SH-SY5Y (cell line): ENCODE measurements around the gene ALKBH3.

Source experiments
- GATA2 ChIP-seq: IDR thresholded peaks from 2 replicates; pipeline ENCODE4 v1.6.1; 2011; ENCODE audit warnings: mild to moderate bottlenecking, low read depth, low read length
- GATA3 ChIP-seq: IDR thresholded peaks from 2 replicates; pipeline ENCODE4 v1.6.1; 2011; ENCODE audit warnings: low read depth, mild to moderate bottlenecking, low read length, moderate library complexity

The ALKBH3 gene

GRCh38 chr11:43947003-43947500 is 66.4 kb downstream of the ALKBH3 start:
- TF ChIP-seq GATA2 (no peak), GATA3 (no peak)

GRCh38 chr11:43947815-43948214 is 67.2 kb downstream of the ALKBH3 start:
- TF ChIP-seq GATA2 (no peak), GATA3 (no peak)

DNA sequence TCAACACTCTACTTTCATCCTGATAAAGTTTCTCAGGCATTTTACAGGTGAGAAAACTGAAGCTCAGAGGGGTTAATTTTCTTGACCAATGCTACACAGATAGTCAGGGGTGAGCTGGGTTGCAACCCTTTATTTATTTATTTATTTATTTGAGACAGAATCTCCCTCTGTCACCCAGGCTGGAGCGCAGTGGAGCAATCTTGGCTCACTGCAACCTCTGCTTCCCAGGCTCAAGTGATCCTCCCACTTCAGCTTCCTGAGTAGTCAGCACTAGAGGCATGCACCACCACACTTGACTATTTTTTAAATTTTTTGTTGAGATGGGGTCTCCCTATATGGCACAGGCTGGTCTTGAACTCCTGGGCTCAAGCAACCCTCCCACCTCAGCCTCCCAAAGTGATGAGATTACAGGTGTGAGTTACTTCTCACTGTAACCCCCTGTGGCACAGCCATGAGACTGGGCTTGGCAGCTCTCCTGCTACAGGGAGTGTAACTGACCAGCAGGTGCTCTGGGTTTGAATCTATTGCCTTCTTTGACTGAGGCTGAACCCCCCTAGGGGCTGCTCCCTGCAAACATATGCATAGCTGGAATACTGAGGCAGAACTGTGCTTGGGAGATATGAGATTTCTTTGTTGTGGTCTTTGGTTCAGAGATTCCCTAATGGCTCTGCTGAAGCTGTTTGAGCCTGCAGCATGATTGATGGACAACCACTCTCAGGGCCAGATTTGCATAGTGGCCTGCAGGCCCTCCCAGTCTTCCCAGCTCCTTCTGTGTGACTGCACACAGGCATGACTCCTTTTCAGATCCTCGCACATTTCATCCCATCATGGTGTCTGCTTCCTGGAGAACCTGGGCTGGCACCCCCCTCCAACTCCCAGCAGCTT is 68.0 kb downstream of the ALKBH3 start:
- TF ChIP-seq GATA2 (no peak), GATA3 (no peak)

- no peak for TF ChIP-seq GATA3
- TF ChIP-seq GATA2: no peak
These were observed 69.8 kb downstream of the ALKBH3 start for GRCh38 chr11:43950311-43950855.

DNA sequence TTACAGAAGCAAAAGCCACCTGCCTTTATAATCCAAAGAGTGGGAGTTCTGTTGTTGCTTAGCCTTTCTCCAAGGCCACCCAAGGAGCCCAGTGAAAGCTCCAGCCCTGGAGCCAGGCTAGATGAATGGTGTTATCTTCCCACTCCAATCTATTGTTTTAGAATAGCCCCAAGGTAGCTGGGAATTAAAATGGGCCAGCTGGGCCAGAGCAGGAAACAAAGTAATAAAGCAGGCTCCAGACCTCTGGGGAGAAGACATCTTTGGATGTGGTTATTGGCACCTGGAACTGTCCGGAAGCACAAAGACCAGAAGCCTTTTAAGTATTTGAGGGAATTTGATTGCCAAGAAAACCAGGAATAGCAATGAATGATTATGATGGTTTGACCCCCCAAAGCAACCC is 70.6 kb downstream of the ALKBH3 start:
- no peak for TF ChIP-seq GATA3
- peak; percentile 32; the same call in 1 of the 2 replicates for TF ChIP-seq GATA2

DNA sequence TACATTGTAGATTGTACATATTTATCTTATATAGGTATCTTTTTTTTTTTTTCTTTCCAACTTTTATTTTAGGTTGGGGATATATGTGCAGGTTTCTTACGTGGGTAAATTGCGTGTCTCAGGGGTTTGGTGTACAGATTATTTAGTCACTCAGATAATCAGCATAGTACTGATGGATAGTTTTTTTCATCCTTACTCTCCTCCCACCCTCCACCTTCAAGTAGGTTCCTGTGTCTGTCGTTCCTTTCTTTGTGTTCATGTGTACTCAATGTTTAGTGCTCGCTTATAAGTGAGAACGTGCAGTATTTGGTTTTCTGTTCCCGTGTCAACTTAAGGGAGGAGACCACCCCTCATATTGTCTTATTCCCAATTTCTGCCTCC is 71.4 kb downstream of the ALKBH3 start:
- TF ChIP-seq GATA3 (no peak), GATA2 (no peak)

DNA sequence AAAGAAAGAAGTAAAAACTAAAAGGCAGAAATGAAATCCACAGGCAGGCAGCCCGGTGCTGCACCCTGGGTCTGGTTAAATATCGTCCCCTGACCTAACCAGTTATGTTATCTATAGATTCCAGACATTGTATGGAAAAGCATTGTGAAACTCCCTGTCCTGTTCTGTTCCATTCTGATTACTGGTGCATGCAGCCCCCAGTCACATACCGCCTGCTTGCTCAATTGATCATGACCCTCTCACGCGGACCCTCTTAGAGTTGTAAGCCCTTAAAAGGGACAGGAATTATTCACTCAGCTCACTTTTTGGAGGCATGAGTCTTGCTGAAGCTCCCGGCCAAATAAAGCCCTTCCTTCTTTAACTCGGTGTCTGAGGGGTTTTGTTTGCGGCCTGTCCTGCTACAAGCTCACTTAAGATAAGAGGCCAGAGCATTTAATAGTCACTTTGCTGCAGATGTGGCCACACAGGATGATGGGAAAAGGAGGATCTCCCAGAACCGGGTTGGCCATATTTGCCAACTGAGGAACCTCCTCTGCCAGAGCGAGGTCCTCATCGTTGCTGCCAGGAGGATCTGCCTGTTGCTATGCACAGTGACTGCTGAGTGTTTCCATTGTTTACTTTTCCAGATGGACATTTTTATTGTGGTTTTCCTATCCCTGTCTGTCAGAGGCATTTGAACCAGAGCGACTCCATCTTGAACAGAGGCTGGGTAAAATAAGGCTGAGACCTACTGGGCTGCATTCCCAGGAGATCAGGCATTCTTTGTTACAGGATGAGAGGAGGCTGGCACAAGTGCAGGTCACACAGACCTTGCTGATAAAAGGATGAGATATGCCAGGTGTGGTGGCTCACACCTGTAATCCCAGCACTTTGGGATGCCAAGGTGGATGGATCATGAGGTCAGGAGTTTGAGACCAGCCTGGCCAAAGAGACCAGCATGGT is 72.0 kb downstream of the ALKBH3 start:
- TF ChIP-seq GATA2 (no peak), GATA3 (no peak)

- TF ChIP-seq GATA2 (no peak), GATA3 (no peak)
These were observed 72.9 kb downstream of the ALKBH3 start for GRCh38 chr11:43953521-43953920.

DNA sequence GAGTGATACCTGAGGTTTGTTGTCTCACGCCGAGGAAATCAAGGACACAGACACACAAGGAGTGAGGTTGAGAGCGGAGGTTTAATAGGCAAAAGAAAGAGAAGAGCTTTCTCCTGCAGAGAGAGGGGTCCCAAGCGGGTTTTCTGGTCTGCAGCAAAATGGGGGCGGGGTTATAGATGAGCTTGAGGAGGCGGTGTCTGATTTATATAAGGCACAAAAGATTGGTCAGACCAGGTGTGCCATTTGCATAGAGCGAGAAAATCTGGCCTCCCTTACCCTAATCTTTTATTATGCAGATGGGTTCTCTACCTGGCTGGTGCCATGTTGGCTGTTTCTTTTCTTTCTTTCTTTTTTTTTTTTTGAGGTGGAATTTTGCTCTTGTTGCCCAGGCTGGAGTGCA is 73.6 kb downstream of the ALKBH3 start:
- no peak for TF ChIP-seq GATA3
- no peak for TF ChIP-seq GATA2

DNA sequence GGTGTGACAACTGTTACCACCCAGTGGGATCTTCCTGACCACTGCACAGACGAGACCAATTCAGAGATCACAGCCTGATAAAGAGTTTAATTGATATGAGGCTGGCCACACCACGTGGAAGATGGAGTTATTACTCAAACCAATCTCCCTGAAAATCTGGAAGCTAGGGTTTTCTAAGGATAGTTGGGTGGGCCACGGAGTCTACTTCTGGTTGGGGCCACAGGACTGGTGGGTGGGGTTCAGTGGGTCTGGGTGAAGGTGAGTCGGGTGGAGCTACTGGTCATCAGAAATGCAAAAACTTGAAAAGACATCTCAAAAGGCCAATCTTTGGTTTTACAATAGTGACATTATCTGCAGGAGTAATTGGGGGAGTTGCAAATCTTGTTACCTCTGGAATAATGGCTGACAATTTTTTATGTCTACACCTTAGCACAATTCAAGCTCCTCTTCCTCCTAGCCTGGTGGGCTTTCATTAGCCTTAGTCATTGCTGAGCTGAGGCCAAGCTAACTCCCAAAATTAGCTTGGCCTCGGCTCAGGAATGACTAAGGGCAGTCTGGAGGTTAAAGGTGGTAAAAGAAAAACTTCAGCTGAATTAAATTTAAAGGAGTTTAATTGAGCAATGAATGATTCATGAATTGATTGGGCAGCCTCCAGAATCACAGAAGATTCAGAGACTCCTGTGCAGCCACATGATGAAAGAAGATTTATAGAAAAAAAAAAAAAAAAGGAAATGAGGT is 74.9 kb downstream of the ALKBH3 start:
- TF ChIP-seq GATA3: no peak
- TF ChIP-seq GATA2: no peak

DNA sequence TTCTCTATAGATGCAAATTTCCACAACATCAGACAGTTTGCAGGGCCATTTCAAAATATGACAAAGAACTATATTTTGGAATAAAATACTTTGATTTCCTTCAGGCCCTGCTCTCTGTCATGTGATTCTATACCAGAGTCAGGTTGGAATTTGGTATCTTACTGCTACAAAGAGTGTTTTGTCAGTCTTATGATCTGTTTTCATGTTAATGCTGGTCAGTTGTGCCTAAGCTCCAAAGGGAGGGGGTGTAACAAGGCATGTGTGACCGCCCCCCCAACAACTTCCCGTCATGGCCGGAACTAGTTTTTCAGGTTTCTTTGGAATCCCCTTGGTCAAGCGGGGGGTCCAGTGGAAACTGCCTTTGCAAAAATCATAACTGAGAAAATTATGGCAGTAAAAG is 76.9 kb downstream of the ALKBH3 start:
- no peak for TF ChIP-seq GATA3
- no peak for TF ChIP-seq GATA2

GRCh38 chr11:43959321-43959995 is 78.8 kb downstream of the ALKBH3 start:
- TF ChIP-seq GATA2 (no peak), GATA3 (no peak)

DNA sequence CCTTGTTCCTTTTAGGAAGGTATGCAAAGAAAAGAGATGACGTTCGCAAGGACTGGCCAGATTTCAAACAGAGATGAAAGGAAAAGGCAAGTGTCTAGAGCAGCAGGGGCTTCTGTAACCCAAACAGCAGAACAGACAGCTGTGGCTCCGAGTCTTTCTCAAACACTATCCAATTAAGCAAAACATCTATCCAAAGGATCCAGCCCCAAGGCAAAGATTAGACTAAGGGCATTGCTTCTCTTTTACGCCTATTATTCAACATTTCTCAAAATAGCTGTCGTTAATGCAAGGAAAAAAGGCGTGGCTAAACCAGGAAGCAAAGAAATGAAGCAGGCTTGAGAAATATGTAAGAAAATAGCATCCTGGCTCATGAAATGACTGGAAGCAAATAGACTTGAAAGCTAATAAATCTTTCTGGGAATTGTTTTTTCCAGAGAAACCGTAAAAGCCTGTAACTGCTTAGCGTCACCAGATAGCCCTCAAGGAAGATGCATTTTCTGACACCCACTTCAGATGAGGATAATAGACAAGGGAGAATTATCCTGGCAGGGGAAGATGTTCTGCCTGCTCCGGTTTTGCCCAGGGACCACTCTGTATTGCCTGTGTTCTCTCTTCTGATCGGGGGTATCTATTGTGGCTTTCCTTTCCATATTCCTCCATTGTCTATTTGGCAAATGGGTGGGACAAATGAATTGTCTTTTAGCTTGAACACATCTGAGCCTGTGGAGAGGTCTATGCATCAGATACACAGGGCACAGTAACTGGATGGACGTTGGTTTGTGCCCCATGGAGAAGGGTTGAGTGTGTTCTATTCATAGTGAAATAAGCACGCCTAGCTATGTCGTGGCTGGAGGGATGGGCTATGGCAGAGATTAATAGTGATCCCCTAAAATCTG is 82.0 kb downstream of the ALKBH3 start:
- peak; percentile 73 for TF ChIP-seq GATA3
- TF ChIP-seq GATA2: peak; percentile 91

DNA sequence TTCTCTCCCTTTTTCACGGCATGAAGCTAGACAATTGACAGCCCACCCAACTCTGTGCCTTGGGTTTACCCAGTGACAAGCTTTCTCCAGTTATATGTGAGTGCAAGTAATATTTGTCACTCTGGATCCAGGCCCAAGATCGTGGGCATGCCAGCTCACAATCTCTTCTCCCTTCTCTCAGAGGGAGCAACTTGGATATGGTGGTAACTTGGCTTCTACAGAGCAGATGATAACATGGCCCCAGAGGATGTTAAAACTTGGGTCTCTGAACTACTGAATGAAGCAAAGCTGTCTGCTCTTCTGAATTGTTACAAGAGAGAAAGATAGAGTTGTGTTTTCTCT is 82.6 kb downstream of the ALKBH3 start:
- no peak for TF ChIP-seq GATA2
- TF ChIP-seq GATA3: no peak
